Astrocyte (in vitro differentiated cells and primary cell): Measurements from ENCODE around the gene KLHL30. TPM values are rescaled to one million over a fixed set of nuclear protein-coding genes. Genes with fewer than 3 reads are reported as not detected.

Experiments used
- DNase-seq: peaks from one replicate; pipeline ENCODE4 v3.0.0-alpha.2; 2010; ENCODE audit warnings: low read depth
- FAIRE-seq: peaks from 2 replicates; lab custom pipeline; 2011; peaks lifted over from hg19 to GRCh38; lab: Jason Lieb, UNC
- H2AFZ ChIP-seq: 2 replicates; pipeline ENCODE4 v1.6.0; 2012; ENCODE audit warnings: low read depth, low read length, inconsistent platforms
- H3K27ac ChIP-seq: 2 replicates; pipeline ENCODE4 v1.5.1; 2011; ENCODE audit warnings: low read depth, low read length, inconsistent platforms
- H3K27me3 ChIP-seq: 2 replicates; pipeline ENCODE4 v1.6.0; 2011; ENCODE audit warnings: low read length, inconsistent platforms; ENCODE audit not compliant: insufficient read depth
- H3K36me3 ChIP-seq: 2 replicates; pipeline ENCODE4 v1.5.1; 2011; ENCODE audit warnings: low read length, inconsistent platforms; ENCODE audit not compliant: insufficient read depth
- H3K4me1 ChIP-seq: 2 replicates; pipeline ENCODE4 v1.5.1; 2011; ENCODE audit warnings: low read length, inconsistent platforms; ENCODE audit not compliant: insufficient read depth
- H3K4me2 ChIP-seq: 2 replicates; pipeline ENCODE4 v1.6.0; 2012; ENCODE audit warnings: low read length, inconsistent platforms
- H3K4me3 ChIP-seq: 2 replicates; pipeline ENCODE4 v1.5.1; 2011; ENCODE audit warnings: low read depth, mild to moderate bottlenecking, low read length, inconsistent platforms; ENCODE audit not compliant: insufficient read depth
- H3K79me2 ChIP-seq: 2 replicates; pipeline ENCODE4 v1.6.0; 2012; ENCODE audit warnings: mild to moderate bottlenecking, low read length, inconsistent platforms; ENCODE audit not compliant: insufficient read depth
- H3K9ac ChIP-seq: 2 replicates; pipeline ENCODE4 v1.6.0; 2012; ENCODE audit warnings: mild to moderate bottlenecking, low read length, inconsistent platforms
- H3K9me3 ChIP-seq: 2 replicates; pipeline ENCODE4 v1.5.1; 2012; ENCODE audit warnings: low read depth, mild to moderate bottlenecking, low read length, inconsistent platforms; ENCODE audit not compliant: insufficient read depth
- H4K20me1 ChIP-seq: 2 replicates; pipeline ENCODE4 v1.6.0; 2012; ENCODE audit warnings: low read length, inconsistent platforms; ENCODE audit not compliant: insufficient read depth
- H3K27ac Mint-ChIP-seq: one replicate; pipeline ENCODE4 v1.8.0; 2021; ENCODE audit warnings: mild to moderate bottlenecking, mixed read lengths; ENCODE audit not compliant: unreplicated experiment
- H3K27me3 Mint-ChIP-seq: one replicate; pipeline ENCODE4 v1.8.0; 2021; ENCODE audit warnings: low read depth, mixed read lengths; ENCODE audit not compliant: unreplicated experiment
- H3K36me3 Mint-ChIP-seq: one replicate; pipeline ENCODE4 v1.8.0; 2021; ENCODE audit warnings: low read depth, mixed read lengths; ENCODE audit not compliant: unreplicated experiment
- H3K4me1 Mint-ChIP-seq: one replicate; pipeline ENCODE4 v1.8.0; 2021; ENCODE audit warnings: low read depth, mixed read lengths; ENCODE audit not compliant: unreplicated experiment
- H3K4me3 Mint-ChIP-seq: one replicate; pipeline ENCODE4 v1.8.0; 2021; ENCODE audit warnings: mild to moderate bottlenecking, moderate library complexity, mixed read lengths; ENCODE audit not compliant: unreplicated experiment
- H3K9me3 Mint-ChIP-seq: one replicate; pipeline ENCODE4 v1.8.0; 2021; ENCODE audit warnings: mild to moderate bottlenecking, mixed read lengths; ENCODE audit not compliant: unreplicated experiment
- EZH2 ChIP-seq: IDR thresholded peaks from 2 replicates; pipeline ENCODE4 v1.6.1; 2012; ENCODE audit warnings: mild to moderate bottlenecking, low read length, inconsistent platforms; ENCODE audit not compliant: insufficient read depth
- total RNA-seq: library from RNA; stranded (reverse); gene quantifications from 2 replicates; pipeline ENCODE4 v1.2.1, GENCODE V29; 2021
- TF ChIP-seq, protein P1 (sequence below): IDR thresholded peaks from 2 replicates; pipeline ENCODE4 v1.5.1; 2011; ENCODE audit warnings: low read depth, mild to moderate bottlenecking, inconsistent platforms, low read length, moderate library complexity; ENCODE audit not compliant: insufficient read depth

Gene KLHL30
- total RNA-seq, 1 donor from 2014 or later: 0.59 TPM

DNA sequence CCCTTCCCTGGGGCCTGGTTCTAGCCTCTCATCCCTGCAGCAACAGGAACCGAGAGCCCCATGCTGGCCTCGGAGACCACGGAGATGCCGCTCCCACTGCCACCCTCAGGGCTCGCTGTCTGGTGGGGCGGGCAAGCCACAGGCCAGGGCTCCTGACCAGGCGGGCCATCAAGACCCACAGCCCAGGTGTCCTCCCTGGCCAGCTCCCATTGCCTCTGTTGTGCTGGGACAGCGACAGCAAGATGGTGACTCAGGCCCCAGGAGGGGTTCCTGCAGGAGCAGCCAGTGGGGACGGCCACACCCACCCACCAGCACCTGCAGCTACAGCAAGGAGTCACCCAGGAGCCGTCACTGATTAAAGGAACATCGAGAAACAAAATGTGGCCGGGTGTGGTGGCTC is 7.4 kb downstream of the KLHL30 start:
- H3K27me3 Mint-ChIP-seq: peaks cover 2% of the 10 kb centered on the region
- H3K4me3 ChIP-seq: no peak overlapping the region
- H3K36me3 Mint-ChIP-seq: peaks cover 2% of the 10 kb centered on the region
- no peaks in the 10 kb centered on the region for H3K9me3 Mint-ChIP-seq
- no peaks in the 10 kb centered on the region for H4K20me1 ChIP-seq
- DNase-seq (no peak), FAIRE-seq (no peak)
- H3K27me3 ChIP-seq: no peaks in the 10 kb centered on the region
- H3K4me1 Mint-ChIP-seq: peaks cover 14% of the 10 kb centered on the region
- no peak overlapping the region for H3K4me2 ChIP-seq
- TF ChIP-seq, protein P1, sequence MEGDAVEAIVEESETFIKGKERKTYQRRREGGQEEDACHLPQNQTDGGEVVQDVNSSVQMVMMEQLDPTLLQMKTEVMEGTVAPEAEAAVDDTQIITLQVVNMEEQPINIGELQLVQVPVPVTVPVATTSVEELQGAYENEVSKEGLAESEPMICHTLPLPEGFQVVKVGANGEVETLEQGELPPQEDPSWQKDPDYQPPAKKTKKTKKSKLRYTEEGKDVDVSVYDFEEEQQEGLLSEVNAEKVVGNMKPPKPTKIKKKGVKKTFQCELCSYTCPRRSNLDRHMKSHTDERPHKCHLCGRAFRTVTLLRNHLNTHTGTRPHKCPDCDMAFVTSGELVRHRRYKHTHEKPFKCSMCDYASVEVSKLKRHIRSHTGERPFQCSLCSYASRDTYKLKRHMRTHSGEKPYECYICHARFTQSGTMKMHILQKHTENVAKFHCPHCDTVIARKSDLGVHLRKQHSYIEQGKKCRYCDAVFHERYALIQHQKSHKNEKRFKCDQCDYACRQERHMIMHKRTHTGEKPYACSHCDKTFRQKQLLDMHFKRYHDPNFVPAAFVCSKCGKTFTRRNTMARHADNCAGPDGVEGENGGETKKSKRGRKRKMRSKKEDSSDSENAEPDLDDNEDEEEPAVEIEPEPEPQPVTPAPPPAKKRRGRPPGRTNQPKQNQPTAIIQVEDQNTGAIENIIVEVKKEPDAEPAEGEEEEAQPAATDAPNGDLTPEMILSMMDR: no peak
- no peak for TF ChIP-seq EZH2
- H3K27ac ChIP-seq: no peak overlapping the region
- no peak overlapping the region for H2AFZ ChIP-seq
- H3K9me3 ChIP-seq: no peaks in the 10 kb centered on the region
- H3K9ac ChIP-seq: no peak overlapping the region
- H3K4me3 Mint-ChIP-seq: no peak overlapping the region
- no peaks in the 10 kb centered on the region for H3K79me2 ChIP-seq
- no peaks in the 10 kb centered on the region for H3K36me3 ChIP-seq
- peaks cover 5% of the 10 kb centered on the region for H3K4me1 ChIP-seq
- no peak overlapping the region for H3K27ac Mint-ChIP-seq

DNA sequence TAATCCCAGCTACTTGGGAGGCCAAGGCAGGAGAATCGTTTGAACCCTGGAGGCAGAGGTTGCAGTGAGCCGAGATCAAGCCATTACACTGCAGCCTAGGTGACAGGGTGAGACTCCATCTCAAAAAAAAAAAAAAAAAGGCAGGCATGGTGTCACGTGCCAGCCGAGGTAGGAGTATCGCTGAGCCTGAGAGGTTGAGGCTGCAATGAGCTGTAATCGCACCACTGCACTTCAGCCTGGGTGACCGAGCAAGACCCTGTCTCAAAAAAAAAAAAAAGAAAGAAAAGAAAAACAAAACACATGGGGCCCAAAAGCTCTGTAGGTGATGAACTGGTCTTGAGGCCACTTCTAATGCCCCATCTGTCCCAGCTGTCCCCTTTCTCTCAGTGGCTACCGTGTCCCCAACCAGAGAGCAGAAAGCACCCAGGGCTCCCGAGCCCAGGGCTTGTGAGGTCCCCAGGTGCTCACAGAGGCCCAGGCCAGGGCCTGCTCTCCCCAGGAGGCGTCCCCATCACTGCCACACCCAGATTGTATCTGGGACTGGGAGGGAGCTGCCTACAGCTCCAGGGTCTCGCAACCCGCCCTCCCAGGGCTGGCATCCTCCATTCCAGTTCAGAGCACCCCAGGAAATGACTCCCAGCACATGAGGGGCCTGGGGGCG is 8.5 kb downstream of the KLHL30 start:
- Mint-ChIP-seq H3K36me3 (no peaks in the 10 kb centered on the region), H3K4me3 (no peak overlapping the region), H3K27me3 (peaks cover 2% of the 10 kb centered on the region), H3K9me3 (no peaks in the 10 kb centered on the region), H3K27ac (no peak overlapping the region), H3K4me1 (peaks cover 7% of the 10 kb centered on the region)
- no peak overlapping the region for H3K4me2 ChIP-seq
- no peak for TF ChIP-seq EZH2
- TF ChIP-seq, protein P1: no peak
- FAIRE-seq (no peak), DNase-seq (no peak)
- no peaks in the 10 kb centered on the region for H3K79me2 ChIP-seq
- no peaks in the 10 kb centered on the region for H3K36me3 ChIP-seq
- H3K4me3 ChIP-seq: no peak overlapping the region
- H3K9ac ChIP-seq: no peak overlapping the region
- H3K4me1 ChIP-seq: peaks cover 5% of the 10 kb centered on the region
- no peaks in the 10 kb centered on the region for H4K20me1 ChIP-seq
- no peaks in the 10 kb centered on the region for H3K27me3 ChIP-seq
- no peak overlapping the region for H3K27ac ChIP-seq
- no peaks in the 10 kb centered on the region for H3K9me3 ChIP-seq
- no peak overlapping the region for H2AFZ ChIP-seq

DNA sequence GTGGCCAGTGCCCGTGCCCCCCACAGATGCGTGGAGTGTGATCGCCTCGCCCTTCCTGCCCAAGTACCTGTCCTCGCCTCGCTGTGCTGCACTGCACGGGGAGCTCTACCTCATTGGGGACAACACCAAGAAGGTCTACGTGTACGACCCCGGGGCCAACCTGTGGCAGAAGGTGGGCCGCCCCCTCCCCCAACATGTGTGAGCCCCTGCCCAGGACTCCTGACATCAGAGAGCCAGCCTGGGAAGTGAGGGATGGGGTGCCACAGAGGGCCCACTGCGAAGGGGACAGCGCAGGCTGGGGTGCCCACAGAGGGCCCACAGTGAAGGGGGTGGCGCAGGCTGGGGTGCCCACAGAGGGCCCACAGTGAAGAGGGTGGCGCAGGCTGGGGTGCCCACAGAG is 10.5 kb downstream of the KLHL30 start:
- H3K36me3 ChIP-seq: no peaks in the 10 kb centered on the region
- H3K27me3 ChIP-seq: no peaks in the 10 kb centered on the region
- H3K4me2 ChIP-seq: no peak overlapping the region
- no peak overlapping the region for H2AFZ ChIP-seq
- H3K4me1 ChIP-seq: peaks cover under 1% of the 10 kb centered on the region
- H4K20me1 ChIP-seq: no peaks in the 10 kb centered on the region
- no peaks in the 10 kb centered on the region for H3K79me2 ChIP-seq
- TF ChIP-seq EZH2: no peak
- TF ChIP-seq, protein P1: no peak
- peaks cover 2% of the 10 kb centered on the region for H3K4me1 Mint-ChIP-seq
- no peaks in the 10 kb centered on the region for H3K9me3 ChIP-seq
- H3K4me3 ChIP-seq: no peak overlapping the region
- FAIRE-seq (no peak), DNase-seq (no peak)
- no peak overlapping the region for H3K27ac ChIP-seq
- H3K4me3 Mint-ChIP-seq: no peak overlapping the region
- no peak overlapping the region for H3K9ac ChIP-seq
- peaks cover 3% of the 10 kb centered on the region for H3K27me3 Mint-ChIP-seq
- no peaks in the 10 kb centered on the region for H3K36me3 Mint-ChIP-seq
- peaks cover under 1% of the 10 kb centered on the region for H3K9me3 Mint-ChIP-seq
- no peak overlapping the region for H3K27ac Mint-ChIP-seq
